Astrocyte of the spinal cord (primary cell): ENCODE results near the gene HOXC4.

ENCODE experiments used
- DNase-seq: peaks from one replicate; pipeline ENCODE4 v3.0.0; 2011; ENCODE audit warnings: low read depth, low spot score
- H3K4me3 ChIP-seq: 2 replicates; pipeline ENCODE4 v1.5.1; 2011; ENCODE audit warnings: low read depth, mild to moderate bottlenecking, low read length, moderate library complexity
- CTCF ChIP-seq: IDR thresholded peaks from 2 replicates; pipeline ENCODE4 v1.5.1; 2012; ENCODE audit warnings: low read depth, mild to moderate bottlenecking, low read length, inconsistent platforms
- in situ Hi-C: cut with HindIII; loops from 2 replicates; pipeline ENCODE4 v1.10.0; 2017; ENCODE audit warnings: low sequenced_read_pairs

HOXC4 gene

DNA sequence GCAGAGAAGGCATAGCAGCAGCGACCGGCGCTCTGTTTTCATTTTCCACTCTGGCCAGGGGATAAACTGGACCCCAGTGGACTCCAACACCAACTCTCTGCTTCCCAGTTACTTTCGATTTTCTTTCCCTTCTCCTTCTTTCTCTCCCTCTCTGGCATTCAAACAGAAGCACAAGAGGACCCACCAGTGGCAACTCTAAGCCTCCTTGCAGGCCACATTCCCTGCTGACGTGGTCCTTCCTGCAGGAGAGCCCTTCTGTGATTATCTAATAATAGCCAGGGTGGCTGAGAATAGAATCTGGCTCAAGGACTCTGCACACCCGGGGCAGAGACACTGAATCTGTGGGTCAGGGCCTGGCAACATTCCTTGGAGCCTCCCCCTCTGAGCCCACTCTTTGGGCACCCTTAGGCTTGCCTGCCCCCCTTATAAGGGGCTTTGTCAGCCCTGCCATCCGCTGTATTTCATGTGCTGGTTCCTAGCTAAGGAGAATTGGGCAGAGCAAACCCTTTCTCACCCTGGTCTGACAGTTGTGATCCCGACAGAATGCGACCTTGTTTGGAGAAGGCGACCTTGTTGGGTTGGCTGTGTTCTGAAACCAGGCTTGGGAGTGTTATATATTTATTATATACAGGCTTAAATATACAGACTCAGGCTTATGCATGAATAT is 33.6 kb upstream of the HOXC4 start:
- DNase-seq = no peak
- H3K4me3 ChIP-seq = peak overlapping the region; percentile 64
- in situ Hi-C loops = loop anchor here (25.0 kb wide), 1 partner anchor 167 kb away; the partner anchor contains the start of gene SMUG1
- TF ChIP-seq CTCF = no peak

- DNase-seq = no peak
- in situ Hi-C loops = loop anchor here (25.0 kb wide), 1 partner anchor 167 kb away; the partner anchor contains the start of gene SMUG1
- no peak for TF ChIP-seq CTCF
- peak overlapping the region; percentile 64 for H3K4me3 ChIP-seq
Measured at GRCh38 chr12:54020591-54021405, 32.8 kb upstream of the HOXC4 start.

DNA sequence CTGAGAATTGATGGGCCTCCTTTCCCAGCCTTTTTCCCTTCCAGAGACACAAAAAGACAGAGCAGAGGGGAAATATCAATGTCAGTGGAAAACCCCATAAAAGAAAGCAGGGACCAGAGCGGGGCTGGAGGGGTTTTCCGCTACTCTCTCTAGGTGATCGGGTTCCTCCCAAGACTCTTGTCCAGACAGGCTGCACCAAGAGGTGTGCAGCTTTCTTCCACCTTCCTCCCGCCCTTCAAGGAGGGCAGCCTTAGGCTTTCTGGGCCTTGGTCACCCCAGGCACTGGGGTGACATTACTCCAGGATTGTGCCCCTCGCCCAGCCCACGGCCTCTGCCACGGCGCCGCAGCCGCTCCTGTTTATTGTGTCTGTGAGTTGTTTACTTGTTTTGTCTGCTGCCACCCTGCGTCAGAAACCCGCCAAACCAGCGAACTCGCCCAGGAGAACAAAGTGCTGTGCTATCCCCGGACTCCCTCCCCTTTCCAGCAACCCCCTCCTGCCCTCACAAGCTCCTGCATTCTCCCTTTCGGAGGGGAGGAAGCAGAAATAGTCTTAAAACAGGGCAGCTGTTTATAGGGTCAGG is 32.1 kb upstream of the HOXC4 start:
- no peak for DNase-seq
- no peak for TF ChIP-seq CTCF
- in situ Hi-C loops = loop anchor here (25.0 kb wide), 1 partner anchor 166 kb away; the partner anchor contains the start of gene SMUG1
- H3K4me3 ChIP-seq = peak overlapping the region; percentile 64

DNA sequence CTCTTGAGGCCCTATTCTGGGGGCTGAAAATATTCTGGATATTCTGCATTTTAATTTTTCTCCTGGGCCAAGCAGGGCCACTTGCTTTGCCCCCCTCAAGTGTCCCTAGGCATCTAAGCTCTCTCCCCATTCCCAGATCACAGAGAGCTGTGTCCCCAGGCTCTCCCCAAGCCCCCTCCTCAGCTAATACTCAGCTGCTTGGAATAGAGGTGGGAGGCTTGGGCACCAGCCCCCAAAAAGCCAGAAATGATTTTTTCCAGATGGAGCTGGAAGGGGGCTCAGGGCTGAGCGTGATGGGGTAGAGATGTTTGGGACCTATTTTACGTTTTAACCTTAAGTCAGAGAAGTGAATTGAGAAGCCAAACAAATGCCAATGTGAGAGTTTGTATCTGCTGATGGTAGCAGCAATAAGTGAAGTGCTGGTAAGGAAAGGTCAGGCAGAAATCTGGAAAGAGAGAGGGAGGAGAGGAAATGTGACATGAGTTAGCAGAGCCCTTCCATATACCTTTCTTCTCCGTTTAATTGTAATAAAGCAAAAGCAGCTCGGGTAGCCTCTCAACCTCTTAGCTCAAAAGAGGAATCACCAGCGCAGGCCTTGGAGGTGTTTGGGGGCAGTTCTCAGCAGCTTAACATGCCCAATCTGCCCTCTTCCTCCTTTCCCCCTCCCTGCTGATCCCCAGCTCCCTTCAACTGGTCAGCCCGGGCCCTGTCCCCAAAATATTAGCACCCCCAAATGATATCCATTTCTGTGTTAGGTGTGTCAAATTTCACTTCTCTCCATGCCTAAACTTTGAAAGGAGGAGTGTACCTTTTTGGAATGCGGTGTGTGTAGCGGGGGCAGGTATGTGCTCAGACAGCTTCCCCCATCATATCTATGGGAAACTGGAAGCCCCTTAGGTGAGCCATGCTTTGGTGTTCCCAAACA is 30.4 kb upstream of the HOXC4 start:
- no peak for DNase-seq
- in situ Hi-C loops = loop anchor here (25.0 kb wide), 1 partner anchor 164 kb away; the partner anchor contains the start of gene SMUG1
- no peak for TF ChIP-seq CTCF
- no peak overlapping the region for H3K4me3 ChIP-seq

DNA sequence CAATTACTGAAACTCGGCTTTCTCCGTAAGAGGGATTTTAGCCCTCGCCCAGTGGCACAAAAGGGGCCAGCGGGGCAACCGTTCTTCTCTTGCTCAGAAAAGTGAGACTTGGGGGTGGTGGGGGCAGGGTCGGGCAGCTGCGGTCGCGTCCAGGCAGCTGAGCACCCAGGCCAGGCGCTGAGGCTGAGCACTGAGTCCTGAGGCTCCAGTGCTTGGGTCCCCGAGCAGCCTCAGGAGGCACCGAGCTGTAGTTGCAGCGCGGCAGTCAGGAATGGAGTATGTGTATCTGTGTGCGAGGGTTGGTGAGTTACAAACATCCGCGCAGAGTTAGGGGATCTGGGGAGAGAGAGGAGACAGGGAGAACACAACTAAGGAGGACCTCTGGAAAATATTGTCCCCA is 29.5 kb upstream of the HOXC4 start:
- peak overlapping the region; percentile 18 for H3K4me3 ChIP-seq
- in situ Hi-C loops = loop anchor here (25.0 kb wide), 1 partner anchor 163 kb away; the partner anchor contains the start of gene SMUG1
- DNase-seq = no peak
- no peak for TF ChIP-seq CTCF
